H9 (cell line): ENCODE results near the gene PLEKHM3. TPM values are rescaled to one million over a fixed set of nuclear protein-coding genes. Genes with fewer than 3 reads are reported as not detected.

Experiments
- DNase-seq: peaks from one replicate; pipeline ENCODE4 v3.0.0-alpha.2; 2017
- H2AFZ ChIP-seq: one replicate; pipeline ENCODE4 v1.6.1; 2013; ENCODE audit warnings: mild to moderate bottlenecking, low read length, control low read depth, moderate library complexity
- H2AK5ac ChIP-seq: 2 replicates; pipeline ENCODE4 v1.6.1; 2013; ENCODE audit warnings: low read length, control low read depth, mixed read lengths; ENCODE audit not compliant: insufficient read length
- H2BK120ac ChIP-seq: one replicate; pipeline ENCODE4 v1.6.1; 2013; ENCODE audit warnings: low read depth, mild to moderate bottlenecking, low read length, control low read depth, inconsistent platforms; ENCODE audit not compliant: poor library complexity, severe bottlenecking
- H2BK12ac ChIP-seq: 2 replicates; pipeline ENCODE4 v1.6.1; 2013; ENCODE audit warnings: low read length, control low read depth, mixed read lengths, low read depth; ENCODE audit not compliant: insufficient read length
- H2BK15ac ChIP-seq: 2 replicates; pipeline ENCODE4 v1.6.1; 2013; ENCODE audit warnings: low read depth, low read length, control low read depth
- H2BK20ac ChIP-seq: one replicate; pipeline ENCODE4 v1.6.1; 2013; ENCODE audit warnings: low read depth, mild to moderate bottlenecking, low read length, control low read depth, inconsistent platforms; ENCODE audit not compliant: poor library complexity, severe bottlenecking
- H2BK5ac ChIP-seq: 2 replicates; pipeline ENCODE4 v1.6.1; 2013; ENCODE audit warnings: low read length, control low read depth, mixed read lengths; ENCODE audit not compliant: insufficient read length
- H3K14ac ChIP-seq: 2 replicates; pipeline ENCODE4 v1.6.1; 2013; ENCODE audit warnings: low read length, control low read depth; ENCODE audit not compliant: insufficient read depth
- H3K18ac ChIP-seq: 2 replicates; pipeline ENCODE4 v1.6.1; 2013; ENCODE audit warnings: low read depth, mild to moderate bottlenecking, mixed read lengths, low read length, control low read depth; ENCODE audit not compliant: insufficient read length
- H3K23ac ChIP-seq: 2 replicates; pipeline ENCODE4 v1.6.1; 2013; ENCODE audit warnings: low read length, control low read depth, mixed read lengths, low read depth; ENCODE audit not compliant: insufficient read length
- H3K23me2 ChIP-seq: 2 replicates; pipeline ENCODE4 v1.6.1; 2013; ENCODE audit warnings: low read depth, mild to moderate bottlenecking, mixed read lengths, low read length, control low read depth; ENCODE audit not compliant: insufficient read length, poor library complexity, severe bottlenecking
- H3K27ac ChIP-seq: 2 replicates; pipeline ENCODE4 v1.5.1; 2013; ENCODE audit warnings: low read length, control low read depth, mixed read lengths, low read depth; ENCODE audit not compliant: insufficient read length
- H3K27me3 ChIP-seq: 2 replicates; pipeline ENCODE4 v1.6.1; 2013; ENCODE audit warnings: low read length, control low read depth, inconsistent platforms; ENCODE audit not compliant: insufficient read depth
- H3K4ac ChIP-seq: 2 replicates; pipeline ENCODE4 v1.6.1; 2013; ENCODE audit warnings: low read depth, mild to moderate bottlenecking, control low read depth, inconsistent platforms, low read length, moderate library complexity
- H3K4me1 ChIP-seq: 2 replicates; pipeline ENCODE4 v1.6.1; 2013; ENCODE audit warnings: low read length, control low read depth, inconsistent platforms; ENCODE audit not compliant: insufficient read depth
- H3K4me2 ChIP-seq: 2 replicates; pipeline ENCODE4 v1.6.1; 2013; ENCODE audit warnings: low read length, control low read depth, mixed read lengths; ENCODE audit not compliant: insufficient read length, insufficient read depth
- H3K56ac ChIP-seq: 2 replicates; pipeline ENCODE4 v1.6.1; 2013; ENCODE audit warnings: low read depth, mild to moderate bottlenecking, mixed read lengths, low read length, control low read depth; ENCODE audit not compliant: insufficient read length
- H3K79me1 ChIP-seq: 2 replicates; pipeline ENCODE4 v1.6.1; 2013; ENCODE audit warnings: low read depth, mild to moderate bottlenecking, moderate library complexity, low read length, control low read depth, inconsistent platforms; ENCODE audit not compliant: insufficient read depth, poor library complexity, severe bottlenecking
- H3K79me2 ChIP-seq: 2 replicates; pipeline ENCODE4 v1.6.1; 2013; ENCODE audit warnings: low read length, control low read depth, inconsistent platforms; ENCODE audit not compliant: insufficient read depth
- H3K9ac ChIP-seq: 2 replicates; pipeline ENCODE4 v1.6.1; 2013; ENCODE audit warnings: low read length, control low read depth, mixed read lengths; ENCODE audit not compliant: insufficient read length; ENCODE audit errors: extremely low read depth
- H3K9me3 ChIP-seq: one replicate; pipeline ENCODE4 v1.6.1; 2013; ENCODE audit warnings: low read depth, low read length, inconsistent platforms; ENCODE audit not compliant: control insufficient read depth
- H3T11ph ChIP-seq: one replicate; pipeline ENCODE4 v1.6.1; 2013; ENCODE audit warnings: mild to moderate bottlenecking, low read length, control low read depth, inconsistent platforms
- H4K20me1 ChIP-seq: one replicate; pipeline ENCODE4 v1.6.1; 2013; ENCODE audit not compliant: control insufficient read depth, insufficient read length, insufficient read depth
- H4K5ac ChIP-seq: 2 replicates; pipeline ENCODE4 v1.6.1; 2013; ENCODE audit warnings: low read depth, mild to moderate bottlenecking, mixed read lengths, low read length, control low read depth; ENCODE audit not compliant: insufficient read length
- H4K8ac ChIP-seq: replicated peaks from 2 replicates; pipeline ENCODE4 v1.6.1; 2013; ENCODE audit warnings: low read length, control low read depth, mixed read lengths, low read depth; ENCODE audit not compliant: insufficient read length
- H4K91ac ChIP-seq: 2 replicates; pipeline ENCODE4 v1.6.1; 2013; ENCODE audit warnings: low read depth, mild to moderate bottlenecking, moderate library complexity, mixed read lengths, low read length, control low read depth; ENCODE audit not compliant: insufficient read length
- H3K27ac Mint-ChIP-seq, 3 experiments: 2 replicates in 2 of 3; 3 replicates in 1 of 3; pipeline ENCODE4 v1.8.0; 2020 to 2021; ENCODE audit warnings: mixed read lengths in 3 of 3, mild to moderate bottlenecking in 1 of 3, moderate library complexity in 1 of 3
- H3K27me3 Mint-ChIP-seq: 2 replicates; pipeline ENCODE4 v1.8.0; 2021; ENCODE audit warnings: low read depth, mild to moderate bottlenecking, moderate library complexity, mixed read lengths
- H3K36me3 Mint-ChIP-seq, 3 experiments: 2 replicates in 2 of 3; 3 replicates in 1 of 3; pipeline ENCODE4 v1.8.0; 2020 to 2021; ENCODE audit warnings: low read depth in 3 of 3, mixed read lengths in 3 of 3; ENCODE audit not compliant: insufficient read depth in 1 of 3
- H3K4me1 Mint-ChIP-seq, 2 experiments: 2 replicates each; pipeline ENCODE4 v1.8.0; 2020; ENCODE audit warnings: mixed read lengths in 2 of 2
- H3K4me3 Mint-ChIP-seq, 2 experiments: 2 replicates in 1 of 2; 3 replicates in 1 of 2; pipeline ENCODE4 v1.8.0; 2020 to 2021; ENCODE audit warnings: mild to moderate bottlenecking in 2 of 2, mixed read lengths in 2 of 2, moderate library complexity in 1 of 2
- H3K9me3 Mint-ChIP-seq, 2 experiments: 2 replicates in 1 of 2; 3 replicates in 1 of 2; pipeline ENCODE4 v1.8.0; 2020; ENCODE audit warnings: mild to moderate bottlenecking in 2 of 2, mixed read lengths in 2 of 2, moderate library complexity in 1 of 2
- CTCF ChIP-seq: fragments of 200-600 bp; sonication (generic); conservative IDR thresholded peaks from 3 replicates; pipeline ENCODE4 v1.8.0; 2021; ENCODE audit warnings: antibody characterized with exemption, mild to moderate bottlenecking
- WGBS: extraction: QIAGEN DNeasy Blood & Tissue Kit; methylation state at CpG from one replicate; pipeline ENCODE4 v1.1.7; 2013; ENCODE audit warnings: missing lambda C conversion rate, low lambda C conversion rate, mixed read lengths; ENCODE audit not compliant: insufficient read length; ENCODE audit errors: extremely low coverage; 5-methylcytosine and 5-hydroxymethylcytosine counted together
- total RNA-seq: library from RNA; stranded (reverse); gene quantifications from 2 replicates; pipeline ENCODE4 v1.2.1, GENCODE V29; 2021

Gene PLEKHM3
- total RNA-seq, 1 experiment from 2014 or later, result 7.5 TPM

- H3K4ac ChIP-seq, result no peak overlapping the region
- no peak overlapping the region for H3K27ac ChIP-seq
- H2AK5ac ChIP-seq, result no peak overlapping the region
- no peak overlapping the region for H2BK15ac ChIP-seq
- TF ChIP-seq CTCF, result no peak
- H3K27me3 Mint-ChIP-seq, result no peaks in the 10 kb centered on the region
- no peak overlapping the region for H2BK20ac ChIP-seq
- H4K8ac ChIP-seq, result no peak overlapping the region
- H3K9me3 Mint-ChIP-seq, result no peaks in the 10 kb centered on the region
- no peak overlapping the region for H3T11ph ChIP-seq
- no peak overlapping the region for H3K4me3 Mint-ChIP-seq
- no peak overlapping the region for H4K5ac ChIP-seq
- H2AFZ ChIP-seq, result no peak overlapping the region
- H2BK12ac ChIP-seq, result no peak overlapping the region
- no peak overlapping the region for H3K56ac ChIP-seq
- no CpG with 5 or more reads among the region's 5 CpGs for WGBS
- no peak overlapping the region for H3K14ac ChIP-seq
- no peak overlapping the region for H3K23ac ChIP-seq
- peaks cover 10 to 17% of the 10 kb centered on the region in 2 experiments; a peak in 3 of 4 replicates for H3K4me1 Mint-ChIP-seq
- H3K9ac ChIP-seq, result no peak overlapping the region
- no peak overlapping the region for H2BK5ac ChIP-seq
- no peaks in the 10 kb centered on the region for H3K27me3 ChIP-seq
- H3K36me3 Mint-ChIP-seq, result no peaks in the 10 kb centered on the region; a peak in 1 of 7 replicates
- H3K79me2 ChIP-seq, result no peaks in the 10 kb centered on the region
- no peak overlapping the region for H3K27ac Mint-ChIP-seq
- no peaks in the 10 kb centered on the region for H3K9me3 ChIP-seq
- no peaks in the 10 kb centered on the region for H3K79me1 ChIP-seq
- H3K23me2 ChIP-seq, result no peaks in the 10 kb centered on the region
- DNase-seq, result no peak
- no peaks in the 10 kb centered on the region for H4K20me1 ChIP-seq
- H3K18ac ChIP-seq, result no peak overlapping the region
- H3K4me2 ChIP-seq, result no peak overlapping the region
- H2BK120ac ChIP-seq, result no peak overlapping the region
- H4K91ac ChIP-seq, result no peak overlapping the region
- no peaks in the 10 kb centered on the region for H3K4me1 ChIP-seq
These were observed 7.6 kb downstream of the PLEKHM3 start for GRCh38 chr2:208017721-208018120.
